Erythroblast (primary cell): ENCODE data around the gene KCNT2.

Experiments used
- GATA1 ChIP-seq: IDR thresholded peaks from 2 replicates; pipeline ENCODE4 v1.6.1; 2011; ENCODE audit warnings: low read depth, mild to moderate bottlenecking, control low read depth, low read length, moderate library complexity
- POLR2A ChIP-seq: IDR thresholded peaks from 2 replicates; pipeline ENCODE4 v1.6.1; 2011; ENCODE audit warnings: mild to moderate bottlenecking, low read length

DNA sequence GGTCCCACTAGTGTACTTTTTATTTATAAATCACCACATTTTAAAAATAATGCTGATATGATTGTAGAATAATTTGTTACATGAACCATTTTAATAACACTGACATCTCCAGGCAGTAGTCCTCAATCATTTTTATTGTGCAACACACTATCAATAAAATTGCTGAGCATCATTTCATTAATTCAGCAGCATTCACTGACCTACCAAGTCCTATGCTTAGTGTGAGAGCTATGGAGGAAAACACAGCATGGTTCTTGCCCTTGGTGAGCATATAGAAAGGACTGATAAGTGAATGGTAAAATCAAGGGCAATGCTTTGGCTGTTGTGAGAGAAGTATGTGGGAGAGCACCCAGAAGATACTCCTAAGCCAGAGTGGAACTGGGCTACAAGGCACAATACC, 119.7 kb downstream of the KCNT2 start:
- no peak for TF ChIP-seq POLR2A
- no peak for TF ChIP-seq GATA1
